HepG2 (cell line): ENCODE results near the gene ZNF134. TPM values are rescaled to one million over a fixed set of nuclear protein-coding genes. Genes with fewer than 3 reads are reported as not detected.

Source experiments
- ASH2L ChIP-seq: fragments of 300-600, 200-600 bp; sonication (generic); IDR thresholded peaks from 2 replicates; pipeline ENCODE4 v1.7.0; 2017; ENCODE audit warnings: low read depth, mild to moderate bottlenecking, moderate library complexity, mixed read lengths, low read length; ENCODE audit not compliant: insufficient read length
- EEA1 ChIP-seq: sonication (generic); formaldehyde crosslinking; IDR thresholded peaks from 2 replicates; pipeline ENCODE4 v1.5.1; 2020; ENCODE audit warnings: mild to moderate bottlenecking, missing genetic modification reagents, borderline replicate concordance
- FOXK1 ChIP-seq: sonication (generic); formaldehyde crosslinking; IDR thresholded peaks from 2 replicates; pipeline ENCODE4 v1.4.0; 2020; ENCODE audit warnings: low read depth, missing genetic modification reagents, borderline replicate concordance
- GABPA ChIP-seq, 2 experiments: IDR thresholded peaks; 2 replicates each; pipeline ENCODE4 v1.6.1; 2011 to 2016; ENCODE audit warnings: low read depth in 2 of 2, low read length in 1 of 2, missing biosample characterization in 1 of 2, missing genetic modification characterization in 1 of 2
- HNF4G ChIP-seq, 2 experiments: sonication (generic) in 1 of 2; formaldehyde crosslinking in 1 of 2; IDR thresholded peaks; 2 replicates each; pipeline versions ENCODE4 v1.4.0 to v1.6.1; 2011 to 2020; ENCODE audit warnings: borderline replicate concordance in 2 of 2, low read depth in 2 of 2, mild to moderate bottlenecking in 2 of 2, low read length in 1 of 2, missing genetic modification reagents in 1 of 2, moderate library complexity in 1 of 2
- HNRNPLL ChIP-seq: fragments of 200-400 bp; formaldehyde crosslinking; IDR thresholded peaks from 2 replicates; pipeline ENCODE4 v1.6.1; 2017; ENCODE audit warnings: mild to moderate bottlenecking, low read depth, low read length; ENCODE audit not compliant: poor library complexity, severe bottlenecking
- HNRNPUL1 ChIP-seq: fragments of 200-400 bp; formaldehyde crosslinking; IDR thresholded peaks from 2 replicates; pipeline ENCODE4 v1.6.1; 2017; ENCODE audit warnings: low read depth, mild to moderate bottlenecking, low read length, moderate library complexity
- KMT2A ChIP-seq: sonication (generic); formaldehyde crosslinking; IDR thresholded peaks from 2 replicates; pipeline ENCODE4 v1.4.0; 2020; ENCODE audit warnings: missing genetic modification reagents
- MAFK ChIP-seq, 2 experiments: IDR thresholded peaks in 1 of 2; conservative IDR thresholded peaks in 1 of 2; 2 replicates each; pipeline ENCODE4 v1.6.1; 2011; ENCODE audit warnings: improper control_type of control experiment in 2 of 2, low read length in 2 of 2
- PHF8 ChIP-seq: sonication (generic); formaldehyde crosslinking; IDR thresholded peaks from 2 replicates; pipeline ENCODE4 v1.5.0; 2020; ENCODE audit warnings: missing genetic modification reagents
- POLR2G ChIP-seq: fragments of 200-400 bp; formaldehyde crosslinking; IDR thresholded peaks from 2 replicates; pipeline ENCODE4 v1.6.1; 2018; ENCODE audit warnings: mild to moderate bottlenecking, low read depth, low read length, moderate library complexity
- SAP130 ChIP-seq: IDR thresholded peaks from 2 replicates; pipeline ENCODE4 v1.6.1; 2016; ENCODE audit warnings: low read depth
- SIX4 ChIP-seq: sonication (generic); formaldehyde crosslinking; IDR thresholded peaks from 2 replicates; pipeline ENCODE4 v1.4.0; 2020; ENCODE audit warnings: missing genetic modification reagents
- SOX6 ChIP-seq, 2 experiments: fragments of 450-650 bp in 1 of 2; sonication (generic) in 1 of 2; formaldehyde crosslinking in 1 of 2; IDR thresholded peaks; 2 replicates each; pipeline versions ENCODE4 v1.4.0 to v1.6.1; 2017 to 2020; ENCODE audit warnings: antibody characterized with exemption in 1 of 2, mild to moderate bottlenecking in 1 of 2, missing genetic modification reagents in 1 of 2
- TGIF2 ChIP-seq: IDR thresholded peaks from 2 replicates; pipeline ENCODE4 v1.6.1; 2016; ENCODE audit warnings: control low read depth, missing compliant biosample characterization
- THRA ChIP-seq: sonication (generic); formaldehyde crosslinking; IDR thresholded peaks from 2 replicates; pipeline ENCODE4 v1.4.0; 2020; ENCODE audit warnings: missing genetic modification reagents, borderline replicate concordance
- ZFP91 ChIP-seq: sonication (generic); formaldehyde crosslinking; IDR thresholded peaks from 2 replicates; pipeline ENCODE4 v1.9.0; 2022; ENCODE audit warnings: missing genetic modification reagents, mild to moderate bottlenecking, borderline replicate concordance
- ZMYM3 ChIP-seq: sonication (generic); formaldehyde crosslinking; IDR thresholded peaks from 2 replicates; pipeline ENCODE4 v1.5.1; 2020; ENCODE audit warnings: mild to moderate bottlenecking, missing genetic modification reagents
- ZNF230 ChIP-seq: sonication (generic); formaldehyde crosslinking; IDR thresholded peaks from 2 replicates; pipeline ENCODE4 v1.4.0; 2020; ENCODE audit warnings: mild to moderate bottlenecking, missing genetic modification reagents
- ZNF446 ChIP-seq: sonication (generic); formaldehyde crosslinking; IDR thresholded peaks from 2 replicates; pipeline ENCODE4 v1.5.0; 2020; ENCODE audit warnings: mild to moderate bottlenecking, missing genetic modification reagents
- ZNF577 ChIP-seq: sonication (generic); formaldehyde crosslinking; IDR thresholded peaks from 2 replicates; pipeline ENCODE4 v1.4.0; 2020; ENCODE audit warnings: mild to moderate bottlenecking, low read depth, missing genetic modification reagents, borderline replicate concordance
- ZNF788 ChIP-seq: sonication (generic); formaldehyde crosslinking; IDR thresholded peaks from 2 replicates; pipeline ENCODE4 v1.5.0; 2020; ENCODE audit warnings: mild to moderate bottlenecking, missing genetic modification reagents, borderline replicate concordance
- polyA plus RNA-seq, 8 experiments: library from polyadenylated mRNA; depleted of rRNA in 3 of 8; stranded (reverse) in 7 of 8; unstranded in 1 of 8; fragments of >200 nt; fragmentation: Illumina TruSeq in 4 of 8; extraction: Trizol in 4 of 8; gene quantifications; 2 replicates each; pipeline versions ENCODE4 v1.2.1 to v1.2.3, GENCODE V29; 2011 to 2016; ENCODE audit warnings: low read depth in 4 of 8, missing spikeins in 1 of 8, mixed read lengths in 1 of 8; ENCODE audit not compliant: insufficient read depth in 1 of 8
- total RNA-seq, 5 experiments: library from RNA; depleted of rRNA; stranded (reverse); fragments of >200 nt; fragmentation: Illumina TruSeq; extraction: Trizol; gene quantifications; 2 replicates each; pipeline ENCODE4 v1.2.3, GENCODE V29; 2016; ENCODE audit warnings: low read depth in 1 of 5
- TF ChIP-seq, protein P1 (sequence below): IDR thresholded peaks from 2 replicates; pipeline ENCODE4 v1.6.1; 2016; ENCODE audit warnings: missing compliant biosample characterization, missing genetic modification reagents, borderline replicate concordance

The ZNF134 gene
- total and polyA plus RNA-seq, 2 of the 13 experiments (the other 11 are each of a cell fraction or from before 2014, with no cell fraction given) = 6.8 to 17.1 TPM

DNA sequence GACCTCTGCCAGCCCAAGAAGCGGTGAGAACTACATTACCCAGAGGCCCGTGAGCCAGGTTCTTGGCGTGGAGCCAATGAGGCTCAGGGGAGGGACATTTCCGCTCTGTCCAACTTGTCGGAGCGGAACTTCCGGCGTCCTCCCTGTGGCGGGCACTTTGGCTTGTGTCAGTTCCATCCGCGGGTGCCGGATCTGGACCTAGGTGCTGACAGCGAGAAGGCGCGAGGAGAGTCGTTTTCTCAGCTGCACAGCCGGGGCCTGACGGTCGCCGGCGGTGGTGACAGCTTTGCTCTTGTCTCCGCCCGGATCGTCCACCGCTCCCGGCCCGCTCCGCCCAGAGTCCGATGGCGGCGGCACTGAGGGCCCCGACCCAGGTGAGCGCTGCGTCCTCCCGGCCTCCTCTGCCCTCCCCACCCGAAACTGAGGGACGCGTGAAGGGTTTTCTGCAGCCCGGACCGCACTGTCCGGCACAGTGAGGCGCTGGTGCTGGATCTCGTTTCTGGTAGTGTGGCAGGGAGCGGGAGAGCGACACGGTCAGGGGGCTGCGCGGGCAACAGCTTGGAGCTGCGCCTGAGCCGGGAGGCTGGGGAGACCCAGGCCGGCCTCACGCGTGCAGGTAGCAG is 14.2 kb upstream of the ZNF134 start, which contains the start of gene ZNF530 (continued):
- peak; percentile 97 for TF ChIP-seq GABPA (IDR thresholded peaks at IDR 0.05; ENCODE audit: low read depth, low read length)
- TF ChIP-seq GABPA (CRISPR knock-in tag; IDR thresholded peaks at IDR 0.05; ENCODE audit: low read depth) = peak; percentile 99
- no peak for TF ChIP-seq HNF4G (IDR thresholded peaks at IDR 0.05; ENCODE audit: borderline replicate concordance, low read depth, low read length)
- TF ChIP-seq HNF4G (CRISPR knock-in tag; IDR thresholded peaks at IDR 0.05; ENCODE audit: borderline replicate concordance, low read depth) = no peak
- TF ChIP-seq EEA1 (CRISPR knock-in tag) = peak; percentile 63; the same call in 1 of the 2 replicates
- TF ChIP-seq FOXK1 (CRISPR knock-in tag) = peak; percentile 80; the same call in 1 of the 2 replicates
- peak; percentile 85 for TF ChIP-seq ASH2L
- TF ChIP-seq SIX4 = 0 out of 2 replicates have a peak, but pooled peaks have one; percentile 27
- TF ChIP-seq, protein P1, sequence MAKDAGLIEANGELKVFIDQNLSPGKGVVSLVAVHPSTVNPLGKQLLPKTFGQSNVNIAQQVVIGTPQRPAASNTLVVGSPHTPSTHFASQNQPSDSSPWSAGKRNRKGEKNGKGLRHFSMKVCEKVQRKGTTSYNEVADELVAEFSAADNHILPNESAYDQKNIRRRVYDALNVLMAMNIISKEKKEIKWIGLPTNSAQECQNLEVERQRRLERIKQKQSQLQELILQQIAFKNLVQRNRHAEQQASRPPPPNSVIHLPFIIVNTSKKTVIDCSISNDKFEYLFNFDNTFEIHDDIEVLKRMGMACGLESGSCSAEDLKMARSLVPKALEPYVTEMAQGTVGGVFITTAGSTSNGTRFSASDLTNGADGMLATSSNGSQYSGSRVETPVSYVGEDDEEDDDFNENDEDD (CRISPR knock-in tag) = peak; percentile 97
- TF ChIP-seq MAFK (conservative IDR thresholded peaks at IDR 0.05 in 1 of 2, IDR thresholded peaks at IDR 0.05 in 1 of 2; ENCODE audit: low read length in 2 of 2) = no peak
- 0 out of 2 replicates have a peak, but pooled peaks have one; percentile 28 for TF ChIP-seq POLR2G
- TF ChIP-seq HNRNPLL = peak; percentile 37
- no peak for TF ChIP-seq SOX6 (IDR thresholded peaks at IDR 0.05)
- peak; percentile 41 for TF ChIP-seq SOX6 (CRISPR knock-in tag; IDR thresholded peaks at IDR 0.05)
- TF ChIP-seq ZMYM3 (CRISPR knock-in tag) = 0 out of 2 replicates have a peak, but pooled peaks have one; percentile 17
- no peak for TF ChIP-seq THRA (CRISPR knock-in tag)
- peak; percentile 81 for TF ChIP-seq PHF8
- TF ChIP-seq KMT2A (CRISPR knock-in tag) = peak; percentile 73; the same call in 1 of the 2 replicates
- no peak for TF ChIP-seq ZNF446 (CRISPR knock-in tag)
- no peak for TF ChIP-seq ZNF577 (CRISPR knock-in tag)
- peak; percentile 96 for TF ChIP-seq TGIF2 (CRISPR knock-in tag)
- no peak for TF ChIP-seq ZNF230 (CRISPR knock-in tag)
- peak; percentile 87 for TF ChIP-seq ZNF788
- peak; percentile 91 for TF ChIP-seq ZFP91 (CRISPR knock-in tag)
- no peak for TF ChIP-seq HNRNPUL1
- TF ChIP-seq SAP130 (CRISPR knock-in tag) = peak; percentile 100
